ENCODE measurements around the gene EYS. TPM values are rescaled to one million over a fixed set of nuclear protein-coding genes. Genes with fewer than 3 reads are reported as not detected.

EYS gene
- total and polyA plus RNA-seq, 2 of the 8 experiments (the other 6 are each of a cell fraction or from before 2014, with no cell fraction given), result 0.05 to 0.13 TPM

- H4K8ac ChIP-seq (ENCODE audit: extremely low read depth, insufficient read depth, low read length), result no peak overlapping the region
- no peak overlapping the region for H3K18ac ChIP-seq (ENCODE audit: extremely low read depth, low read length)
- H3K14ac ChIP-seq (ENCODE audit: insufficient read length), result no peak overlapping the region
- H3K27ac ChIP-seq (ENCODE audit: low read depth, low read length), result no peak overlapping the region
- no peak overlapping the region for H3K4me3 ChIP-seq (ENCODE audit: extremely low read depth in 1 of 4, insufficient read depth in 2 of 4, low read depth in 3 of 4, low read length in 4 of 4)
- no peaks in the 10 kb centered on the region for H3K27me3 ChIP-seq (replicated peaks in 1 of 4; ENCODE audit: control insufficient read depth in 3 of 4, extremely low read depth in 1 of 4, insufficient read depth in 3 of 4, low read length in 3 of 4)
- H4K5ac ChIP-seq (ENCODE audit: insufficient read length, low read depth, low read length), result no peak overlapping the region
- no peaks in the 10 kb centered on the region for H4K20me1 ChIP-seq (replicated peaks in 1 of 2; ENCODE audit: control insufficient read depth in 1 of 2, insufficient read depth in 2 of 2, low read length in 2 of 2)
- POLR2A ChIA-PET (ENCODE audit: partially characterized antibody), result interaction anchor here (0.8 kb wide), 1 partner anchor 124 kb away, joined by 3 read pairs; the partner anchor contains the start of gene PHF3
- no peak overlapping the region for H2BK12ac ChIP-seq (ENCODE audit: low read depth, low read length)
- DNase-seq (ENCODE audit: low read depth in 1 of 2, low spot score in 2 of 2) (no peak), FAIRE-seq (no peak)
- H3K56ac ChIP-seq (replicated peaks; ENCODE audit: insufficient read length, low read depth, low read length), result no peak overlapping the region
- H2AFZ ChIP-seq (ENCODE audit: low read length), result no peak overlapping the region
- no peak overlapping the region for H3K23ac ChIP-seq (ENCODE audit: insufficient read length)
- H3K79me2 ChIP-seq (ENCODE audit: control insufficient read depth in 1 of 2, insufficient read depth in 2 of 2, low read length in 2 of 2), result no peaks in the 10 kb centered on the region
- no peak overlapping the region for H4K91ac ChIP-seq (replicated peaks; ENCODE audit: insufficient read length, low read length)
- CTCF ChIA-PET (ENCODE audit: partially characterized antibody), result interaction anchor here (0.6 to 0.7 kb wide), 3 partner anchors 12 to 331 kb away, joined by 3 read pairs; no protein-coding TSS in a partner anchor
- H2BK5ac ChIP-seq (ENCODE audit: low read depth, low read length), result no peak overlapping the region
- H3K4me1 ChIP-seq (replicated peaks in 1 of 4; ENCODE audit: control insufficient read depth in 3 of 4, insufficient read depth in 4 of 4, low read length in 3 of 4), result no peaks in the 10 kb centered on the region
- no peak overlapping the region for H3K9ac ChIP-seq (replicated peaks in 1 of 4; ENCODE audit: extremely low read depth in 1 of 4, low read depth in 3 of 4, low read length in 3 of 4)
- H3K79me1 ChIP-seq (ENCODE audit: low read depth, low read length), result no peaks in the 10 kb centered on the region
- no peak overlapping the region for H3K4me2 ChIP-seq (ENCODE audit: insufficient read depth in 1 of 2, low read depth in 2 of 2, low read length in 2 of 2)
- no peak overlapping the region for H2BK120ac ChIP-seq (replicated peaks; ENCODE audit: low read depth, low read length)
- H2BK15ac ChIP-seq (ENCODE audit: low read length), result no peak overlapping the region
- H2BK20ac ChIP-seq (ENCODE audit: low read length), result no peak overlapping the region
- H3K4ac ChIP-seq (replicated peaks; ENCODE audit: insufficient read length, low read depth, low read length), result no peak overlapping the region
- H3K23me2 ChIP-seq (ENCODE audit: low read depth, low read length), result no peaks in the 10 kb centered on the region
- H3K36me3 ChIP-seq (ENCODE audit: control insufficient read depth in 2 of 4, insufficient read depth in 4 of 4, low read length in 3 of 4), result no peaks in the 10 kb centered on the region
- no peak overlapping the region for H2AK5ac ChIP-seq (ENCODE audit: low read depth, low read length)
- H3K9me3 ChIP-seq (ENCODE audit: insufficient read depth in 2 of 2, low read depth in 1 of 2, low read length in 1 of 2), result 0 out of 4 replicates have a peak, but pooled peaks cover 3 to 7% of the 10 kb centered on the region in 2 experiments
- TF ChIP-seq CBX8 (IDR thresholded peaks at IDR 0.05; ENCODE audit: borderline replicate concordance, low read depth, low read length) (no peak), NANOG (IDR thresholded peaks at IDR 0.05; ENCODE audit: insufficient read depth, low read depth, low read length, poor library complexity, severe bottlenecking) (no peak), JUN (IDR thresholded peaks at IDR 0.05; ENCODE audit: low read depth, low read length) (no peak), USF2 (IDR thresholded peaks at IDR 0.05; ENCODE audit: low read length) (no peak), CTCF (IDR thresholded peaks at IDR 0.05; ENCODE audit: control extremely low read depth in 1 of 3, insufficient read depth in 1 of 3, low read depth in 1 of 3, low read length in 3 of 3) (no peak), CHD2 (IDR thresholded peaks at IDR 0.05; ENCODE audit: low read length) (no peak), NRF1 (IDR thresholded peaks at IDR 0.05; ENCODE audit: low read depth, low read length) (no peak), KDM4A (IDR thresholded peaks at IDR 0.05; ENCODE audit: low read depth, low read length, severe bottlenecking) (no peak), SP4 (IDR thresholded peaks at IDR 0.05; ENCODE audit: low read length) (no peak), RNF2 (IDR thresholded peaks at IDR 0.05; ENCODE audit: borderline replicate concordance, low read depth, low read length, missing control alignments, poor library complexity, severe bottlenecking) (no peak), TAF7 (optimal IDR thresholded peaks at IDR 0.05; ENCODE audit: borderline replicate concordance, low read depth, low read length) (no peak)
These were observed 1946.8 kb downstream of the EYS start for GRCh38 chr6:63760199-63760598.

Measured in H1 (cell line).